Type B pancreatic cell (in vitro differentiated cells): ENCODE data around the gene PLA2G2C. TPM values are rescaled to one million over a fixed set of nuclear protein-coding genes. Genes with fewer than 3 reads are reported as not detected.

Experiments
- DNase-seq: peaks from one replicate; pipeline ENCODE4 v3.0.0; 2021; ENCODE audit warnings: mixed read lengths; ENCODE audit not compliant: unreplicated experiment; ENCODE audit errors: extremely low spot score
- H3K27ac Mint-ChIP-seq: 2 replicates; pipeline ENCODE4 v1.8.0; 2021; ENCODE audit warnings: mild to moderate bottlenecking, mixed read lengths
- H3K27me3 Mint-ChIP-seq: 2 replicates; pipeline ENCODE4 v1.8.0; 2021; ENCODE audit warnings: mixed read lengths
- H3K36me3 Mint-ChIP-seq: 2 replicates; pipeline ENCODE4 v1.8.0; 2021; ENCODE audit warnings: mixed read lengths
- H3K4me1 Mint-ChIP-seq: one replicate; pipeline ENCODE4 v1.8.0; 2021; ENCODE audit warnings: mixed read lengths; ENCODE audit not compliant: unreplicated experiment
- H3K4me3 Mint-ChIP-seq: 2 replicates; pipeline ENCODE4 v1.8.0; 2021; ENCODE audit warnings: mild to moderate bottlenecking, mixed read lengths
- H3K9me3 Mint-ChIP-seq: 2 replicates; pipeline ENCODE4 v1.8.0; 2021; ENCODE audit warnings: mixed read lengths
- total RNA-seq: library from RNA; stranded (reverse); gene quantifications from 2 replicates; pipeline ENCODE4 v1.2.1, GENCODE V29; 2021; ENCODE audit warnings: low replicate concordance
- TF ChIP-seq, protein P1 (sequence below): fragments of 200-600 bp; sonication (generic); conservative IDR thresholded peaks from 2 replicates; pipeline ENCODE4 v1.5.0; 2021; ENCODE audit warnings: antibody characterized with exemption, mild to moderate bottlenecking

Gene PLA2G2C
- total RNA-seq, 1 donor from 2014 or later, result not detected

- Mint-ChIP-seq H3K27me3 (peaks cover 25% of the 10 kb centered on the region), H3K9me3 (peaks cover 6% of the 10 kb centered on the region), H3K4me3 (no peak overlapping the region), H3K4me1 (peaks cover 38% of the 10 kb centered on the region), H3K27ac (no peak overlapping the region), H3K36me3 (peaks cover 3% of the 10 kb centered on the region)
- DNase-seq, result no peak
- TF ChIP-seq, protein P1, sequence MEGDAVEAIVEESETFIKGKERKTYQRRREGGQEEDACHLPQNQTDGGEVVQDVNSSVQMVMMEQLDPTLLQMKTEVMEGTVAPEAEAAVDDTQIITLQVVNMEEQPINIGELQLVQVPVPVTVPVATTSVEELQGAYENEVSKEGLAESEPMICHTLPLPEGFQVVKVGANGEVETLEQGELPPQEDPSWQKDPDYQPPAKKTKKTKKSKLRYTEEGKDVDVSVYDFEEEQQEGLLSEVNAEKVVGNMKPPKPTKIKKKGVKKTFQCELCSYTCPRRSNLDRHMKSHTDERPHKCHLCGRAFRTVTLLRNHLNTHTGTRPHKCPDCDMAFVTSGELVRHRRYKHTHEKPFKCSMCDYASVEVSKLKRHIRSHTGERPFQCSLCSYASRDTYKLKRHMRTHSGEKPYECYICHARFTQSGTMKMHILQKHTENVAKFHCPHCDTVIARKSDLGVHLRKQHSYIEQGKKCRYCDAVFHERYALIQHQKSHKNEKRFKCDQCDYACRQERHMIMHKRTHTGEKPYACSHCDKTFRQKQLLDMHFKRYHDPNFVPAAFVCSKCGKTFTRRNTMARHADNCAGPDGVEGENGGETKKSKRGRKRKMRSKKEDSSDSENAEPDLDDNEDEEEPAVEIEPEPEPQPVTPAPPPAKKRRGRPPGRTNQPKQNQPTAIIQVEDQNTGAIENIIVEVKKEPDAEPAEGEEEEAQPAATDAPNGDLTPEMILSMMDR, result no peak
Measured at GRCh38 chr1:20183035-20183434, 3.3 kb downstream of the PLA2G2C start.

DNA sequence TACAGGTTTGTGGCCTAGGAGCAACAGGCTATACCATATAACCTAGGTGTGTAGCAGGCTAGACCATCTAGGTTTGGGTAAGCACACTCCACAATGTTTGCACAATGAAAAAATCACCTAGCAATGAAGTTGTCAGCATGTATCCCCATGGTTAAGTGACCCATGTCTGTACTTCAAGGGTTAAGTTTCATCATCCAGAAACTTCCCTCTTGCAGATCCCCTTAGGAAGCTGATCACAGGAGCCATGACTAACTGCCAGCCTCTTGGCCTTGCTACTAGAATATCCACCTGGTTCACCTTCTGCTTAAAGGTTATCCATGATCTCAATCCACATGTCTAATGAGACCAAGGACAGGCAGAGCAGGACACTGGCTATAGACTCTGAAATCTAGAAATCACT, 3.9 kb downstream of the PLA2G2C start:
- peaks cover 33% of the 10 kb centered on the region for H3K4me1 Mint-ChIP-seq
- H3K27me3 Mint-ChIP-seq, result peaks cover 31% of the 10 kb centered on the region
- no peak overlapping the region for H3K27ac Mint-ChIP-seq
- no peak for DNase-seq
- peaks cover 6% of the 10 kb centered on the region for H3K9me3 Mint-ChIP-seq
- TF ChIP-seq, protein P1, result no peak
- peaks cover 3% of the 10 kb centered on the region for H3K36me3 Mint-ChIP-seq
- H3K4me3 Mint-ChIP-seq, result no peak overlapping the region

GRCh38 chr1:20180844-20181207, 5.5 kb downstream of the PLA2G2C start:
- Mint-ChIP-seq H3K27me3 (peaks cover 27% of the 10 kb centered on the region), H3K4me3 (no peak overlapping the region), H3K9me3 (peaks cover 6% of the 10 kb centered on the region), H3K36me3 (peaks cover 3% of the 10 kb centered on the region), H3K4me1 (peaks cover 22% of the 10 kb centered on the region), H3K27ac (peak overlapping the region; percentile 88)
- TF ChIP-seq, protein P1, result no peak
- DNase-seq, result no peak

- H3K27ac Mint-ChIP-seq, result peak overlapping the region; percentile 88
- H3K9me3 Mint-ChIP-seq, result peaks cover 6% of the 10 kb centered on the region
- H3K27me3 Mint-ChIP-seq, result peaks cover 27% of the 10 kb centered on the region
- DNase-seq, result no peak
- H3K36me3 Mint-ChIP-seq, result peaks cover 3% of the 10 kb centered on the region
- TF ChIP-seq, protein P1, result no peak
- H3K4me1 Mint-ChIP-seq, result peaks cover 22% of the 10 kb centered on the region
- H3K4me3 Mint-ChIP-seq, result peak overlapping the region; percentile 15
Measured at GRCh38 chr1:20180129-20180843, 6.0 kb downstream of the PLA2G2C start.

DNA sequence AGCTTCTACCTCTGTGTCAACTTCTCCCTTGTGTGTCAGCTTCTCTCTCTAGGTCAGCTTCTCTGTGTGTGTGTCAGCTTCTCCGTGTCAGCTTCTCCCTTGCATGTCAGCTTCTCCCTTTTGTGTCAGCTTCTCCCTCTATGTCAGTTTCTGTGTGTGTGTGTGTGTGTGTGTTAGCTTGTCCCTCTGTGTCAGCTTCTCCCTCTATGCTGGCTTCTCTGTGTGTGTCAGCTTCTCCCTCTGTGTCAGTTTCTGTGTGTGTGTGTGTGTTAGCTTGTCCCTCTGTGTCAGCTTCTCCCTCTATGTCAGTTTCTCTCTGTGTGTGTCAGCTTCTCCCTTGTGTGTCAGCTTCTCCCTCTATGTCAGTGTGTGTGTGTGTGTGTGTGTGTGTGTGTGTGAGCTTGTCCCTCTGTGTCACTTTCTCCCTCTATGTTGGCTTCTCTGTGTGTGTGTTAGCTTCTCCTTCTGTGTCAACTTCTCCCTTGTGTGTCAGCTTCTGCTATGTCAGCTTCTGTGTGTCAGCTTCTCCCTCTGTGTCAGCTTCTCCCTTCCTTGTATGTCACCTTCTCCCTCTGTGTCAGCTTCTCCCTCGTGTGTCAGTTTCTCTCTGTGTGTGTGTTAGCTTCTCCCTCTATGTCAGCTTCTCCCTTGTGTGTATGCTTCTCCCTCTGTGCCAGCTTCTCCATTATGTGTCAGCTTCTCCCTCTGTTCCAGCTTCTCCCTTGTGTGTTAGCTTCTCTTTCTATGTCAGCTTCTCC, 6.8 kb downstream of the PLA2G2C start:
- DNase-seq, result no peak
- H3K9me3 Mint-ChIP-seq, result peaks cover 6% of the 10 kb centered on the region
- H3K4me3 Mint-ChIP-seq, result no peak overlapping the region
- peaks cover 3% of the 10 kb centered on the region for H3K36me3 Mint-ChIP-seq
- TF ChIP-seq, protein P1, result no peak
- peak overlapping the region; percentile 88 for H3K27ac Mint-ChIP-seq
- H3K4me1 Mint-ChIP-seq, result peaks cover 21% of the 10 kb centered on the region
- peaks cover 26% of the 10 kb centered on the region for H3K27me3 Mint-ChIP-seq
